GM12878 (cell line): ENCODE data around the gene VSX1. TPM values are rescaled to one million over a fixed set of nuclear protein-coding genes. Genes with fewer than 3 reads are reported as not detected.

Experiments used
- ATAC-seq: fragments of 200-7000 bp; cut with Tn5 transposase; 3 replicates; pipeline ENCODE4 v1.9.1; 2020; ENCODE audit warnings: mild to moderate bottlenecking, moderate library complexity
- BruUV-seq: library from RNA; stranded (reverse); fragments of 400-500 nt; replicated peaks from 2 replicates; lab custom pipeline; 2021; lab: Mats Ljungman, UMichigan
- CTCF ChIA-PET: fragments of 300-600 bp; sonication (Branson Sonifier 250); formaldehyde crosslinking; extraction: SDS; loops from one replicate; lab custom pipeline; 2021; ENCODE audit warnings: inconsistent platforms; lab: Yijun Ruan, JAX
- POLR2A ChIA-PET: fragments of 350-600 bp; formaldehyde crosslinking; extraction: SDS; loops from one replicate; lab custom pipeline; 2021; ENCODE audit warnings: inconsistent platforms; lab: Charles Lee
- RAD21 ChIA-PET: fragments of 300-600 bp; sonication (Branson Sonifier 250); formaldehyde crosslinking; loops from one replicate; lab custom pipeline; 2023; ENCODE audit warnings: antibody characterized with exemption; ENCODE audit not compliant: unreplicated experiment; lab: Charles Lee
- SMC1A ChIA-PET: fragments of 300-600 bp; sonication (Branson Sonifier 250); formaldehyde crosslinking; loops from one replicate; lab custom pipeline; 2023; ENCODE audit not compliant: unreplicated experiment, uncharacterized antibody; lab: Charles Lee
- DNase-seq: peaks from one replicate; pipeline ENCODE4 v3.0.0-alpha.2; 2011; ENCODE audit warnings: low read depth, low spot score
- FAIRE-seq: peaks from 3 replicates; lab custom pipeline; 2011; peaks lifted over from hg19 to GRCh38; lab: Jason Lieb, UNC
- H2AFZ ChIP-seq: 2 replicates; pipeline ENCODE4 v1.6.0; 2011; ENCODE audit warnings: low read depth, low read length, control low read depth; ENCODE audit not compliant: control insufficient read depth
- H3K27ac ChIP-seq: 2 replicates; pipeline ENCODE4 v1.5.1; 2011; ENCODE audit warnings: control low read depth; ENCODE audit not compliant: control insufficient read depth, insufficient read depth
- H3K27me3 ChIP-seq, 2 experiments: replicated peaks in 1 of 2; 2 replicates each; pipeline versions ENCODE4 v1.6.0 to v1.6.1; 2011; ENCODE audit warnings: low read length in 1 of 2; ENCODE audit not compliant: control insufficient read depth in 2 of 2, insufficient read depth in 2 of 2
- H3K36me3 ChIP-seq, 2 experiments: 2 replicates each; pipeline ENCODE4 v1.5.1; 2011; ENCODE audit warnings: low read length in 1 of 2; ENCODE audit not compliant: control insufficient read depth in 2 of 2, insufficient read depth in 2 of 2
- H3K4me1 ChIP-seq: 2 replicates; pipeline ENCODE4 v1.6.1; 2011; ENCODE audit warnings: mild to moderate bottlenecking, low read length, moderate library complexity, mixed read lengths; ENCODE audit not compliant: control insufficient read depth, insufficient read depth
- H3K4me2 ChIP-seq: 2 replicates; pipeline ENCODE4 v1.6.0; 2011; ENCODE audit warnings: control low read depth; ENCODE audit not compliant: control insufficient read depth, insufficient read depth
- H3K4me3 ChIP-seq: fragments of 200-600 bp; sonication (generic); 2 replicates; pipeline ENCODE4 v1.5.1; 2016
- H3K79me2 ChIP-seq: 2 replicates; pipeline ENCODE4 v1.6.0; 2011; ENCODE audit warnings: low read length; ENCODE audit not compliant: control insufficient read depth, insufficient read depth
- H3K9ac ChIP-seq: 2 replicates; pipeline ENCODE4 v1.8.0; 2011; ENCODE audit warnings: low read length, control low read depth, mixed read lengths; ENCODE audit not compliant: control insufficient read depth, insufficient read depth
- H3K9me3 ChIP-seq: replicated peaks from 3 replicates; pipeline ENCODE4 v1.5.1; 2011; ENCODE audit warnings: mild to moderate bottlenecking, low read length; ENCODE audit not compliant: control insufficient read depth, insufficient read depth
- H4K20me1 ChIP-seq: 2 replicates; pipeline ENCODE4 v1.6.0; 2011; ENCODE audit not compliant: control insufficient read depth, insufficient read depth
- CHD2 ChIP-seq: IDR thresholded peaks from 2 replicates; pipeline ENCODE4 v1.6.1; 2011; ENCODE audit warnings: low read depth, low read length, improper control_type of control experiment, borderline replicate concordance
- CREM ChIP-seq: IDR thresholded peaks from 2 replicates; pipeline ENCODE4 v1.6.1; 2014; ENCODE audit warnings: antibody characterized with exemption, low read depth
- EZH2 ChIP-seq: IDR thresholded peaks from 2 replicates; pipeline ENCODE4 v1.6.1; 2012; ENCODE audit warnings: low read depth, mild to moderate bottlenecking, control low read depth, inconsistent platforms, low read length, borderline replicate concordance; ENCODE audit not compliant: control insufficient read depth
- HCFC1 ChIP-seq: fragments of 150-350 bp; IDR thresholded peaks from 2 replicates; pipeline ENCODE4 v1.6.1; 2014; ENCODE audit warnings: low read length
- MLLT1 ChIP-seq: fragments of 450-650 bp; IDR thresholded peaks from 2 replicates; pipeline ENCODE4 v1.6.1; 2016; ENCODE audit warnings: mild to moderate bottlenecking
- MYB ChIP-seq: fragments of 150-350 bp; IDR thresholded peaks from 2 replicates; pipeline ENCODE4 v1.6.1; 2014; ENCODE audit warnings: mild to moderate bottlenecking, low read depth, low read length, borderline replicate concordance
- PAX8 ChIP-seq: fragments of 450-650 bp; IDR thresholded peaks from 2 replicates; pipeline ENCODE4 v1.6.1; 2017; ENCODE audit warnings: mild to moderate bottlenecking, moderate library complexity
- SPI1 ChIP-seq: IDR thresholded peaks from 2 replicates; pipeline ENCODE4 v1.6.1; 2011; ENCODE audit warnings: low read depth, mild to moderate bottlenecking, low read length, moderate library complexity, borderline replicate concordance; ENCODE audit not compliant: insufficient read depth
- SREBF1 ChIP-seq: IDR thresholded peaks from 2 replicates; pipeline ENCODE4 v1.6.1; 2012; ENCODE audit warnings: mild to moderate bottlenecking, low read length
- SUZ12 ChIP-seq: fragments of 200-600 bp; sonication (generic); IDR thresholded peaks from one replicate; pipeline ENCODE4 v1.6.1; 2018; ENCODE audit warnings: antibody characterized with exemption, mild to moderate bottlenecking; ENCODE audit not compliant: unreplicated experiment
- WGBS: methylation state at CpG from one replicate; pipeline ENCODE4 v1.1.6; 2016; ENCODE audit warnings: low lambda C conversion rate; ENCODE audit not compliant: insufficient replicate concordance, insufficient coverage; ENCODE audit errors: missing lambda C conversion rate; 5-methylcytosine and 5-hydroxymethylcytosine counted together
- in situ Hi-C: fragments of 300-500 bp; cut with MboI; formaldehyde crosslinking; loops from 9 replicates; pipeline ENCODE4 v1.14.3; 2018; ENCODE audit warnings: mixed read lengths
- intact Hi-C: fragments of 100-400 bp; cut with micrococcal nuclease; formaldehyde crosslinking; loops from one replicate; pipeline ENCODE4 v1.14.2; 2022; ENCODE audit not compliant: unreplicated experiment
- polyA plus RNA-seq, 11 experiments: library from polyadenylated mRNA; depleted of rRNA in 4 of 11; unstranded in 6 of 11; stranded (reverse) in 5 of 11; fragments of >200 nt; fragmentation: Nextera tagmentation in 4 of 11; fragmentation: Illumina TruSeq in 1 of 11; extraction: Ambion mirVana in 4 of 11; extraction: Trizol in 1 of 11; gene quantifications; 1 replicate in 1 of 11; 2 replicates in 10 of 11; pipeline versions ENCODE4 v1.2.1 to v1.2.3, GENCODE V29; 2011 to 2016; ENCODE audit warnings: inconsistent platforms in 2 of 11, missing spikeins in 2 of 11, low read depth in 1 of 11
- total RNA-seq, 4 experiments: library from RNA; depleted of rRNA in 3 of 4; stranded (reverse); fragments of >200 nt in 3 of 4; fragmentation: Illumina TruSeq in 1 of 4; extraction: Trizol in 1 of 4; gene quantifications; 2 replicates each; pipeline versions ENCODE4 v1.2.1 to v1.2.3, GENCODE V29; 2013 to 2021

The VSX1 gene
- total and polyA plus RNA-seq, 10 of the 15 experiments (the other 5 are each of a cell fraction or from before 2014, with no cell fraction given), result 0.05 TPM; not detected in 9

- intact Hi-C loops, result no loop called here
- H3K9me3 ChIP-seq, result no peaks in the 10 kb centered on the region; the same call in 2 of the 3 replicates
- ATAC-seq (no peak), DNase-seq (no peak), FAIRE-seq (no peak)
- SMC1A ChIA-PET, result no interaction called here
- H3K4me1 ChIP-seq, result no peaks in the 10 kb centered on the region
- no peak overlapping the region for H2AFZ ChIP-seq
- CTCF ChIA-PET, result no interaction called here
- no peaks in the 10 kb centered on the region for H3K79me2 ChIP-seq
- no peak overlapping the region for H3K27ac ChIP-seq
- no peak overlapping the region for H3K4me2 ChIP-seq
- H3K27me3 ChIP-seq, result peaks cover 16 to 19% of the 10 kb centered on the region in 2 experiments
- H3K36me3 ChIP-seq, result no peaks in the 10 kb centered on the region; a peak in 1 of 4 replicates
- in situ Hi-C loops, result no loop called here
- RAD21 ChIA-PET, result no interaction called here
- 70% methylated on average over 44 of the region's 44 CpGs for WGBS
- POLR2A ChIA-PET, result no interaction called here
- H3K9ac ChIP-seq, result no peak overlapping the region
- H3K4me3 ChIP-seq, result no peak overlapping the region
- no TSS peak for BruUV-seq
- TF ChIP-seq SUZ12 (no peak), SREBF1 (no peak), CREM (no peak), EZH2 (no peak), CHD2 (no peak), MLLT1 (no peak), HCFC1 (no peak), PAX8 (no peak), SPI1 (no peak), MYB (no peak)
- H4K20me1 ChIP-seq, result no peaks in the 10 kb centered on the region
Measured at GRCh38 chr20:25083141-25083772, 1.3 kb upstream of the VSX1 start.
